Activated naive CD4-positive, alpha-beta T cell treated with anti-CD3 and anti-CD28 coated beads for 36 hours (primary cell): ENCODE data around the gene NDST1. TPM values are rescaled to one million over a fixed set of nuclear protein-coding genes. Genes with fewer than 3 reads are reported as not detected.
A peak's percentile ranks its signal among the peaks of the same experiment; 100 is the strongest.

Experiments used
- CTCF ChIA-PET: fragments of 350-600 bp; sonication (Branson Sonifier 250); formaldehyde crosslinking; loops from one replicate; lab custom pipeline; 2021; ENCODE audit warnings: antibody characterized with exemption; lab: Charles Lee
- DNase-seq: peaks from one replicate; pipeline ENCODE4 v3.0.0-alpha.2; 2020
- H3K27ac Mint-ChIP-seq: one replicate; pipeline ENCODE4 v1.8.0; 2021; ENCODE audit warnings: mild to moderate bottlenecking, mixed read lengths
- H3K27me3 Mint-ChIP-seq: one replicate; pipeline ENCODE4 v1.8.0; 2021; ENCODE audit warnings: low read depth, mixed read lengths
- H3K36me3 Mint-ChIP-seq: one replicate; pipeline ENCODE4 v1.8.0; 2021; ENCODE audit warnings: low read depth, mixed read lengths
- H3K4me1 Mint-ChIP-seq: one replicate; pipeline ENCODE4 v1.8.0; 2021; ENCODE audit warnings: low read depth, mixed read lengths
- H3K4me3 Mint-ChIP-seq: one replicate; pipeline ENCODE4 v1.8.0; 2021; ENCODE audit warnings: mild to moderate bottlenecking, moderate library complexity, mixed read lengths
- H3K9me3 Mint-ChIP-seq: one replicate; pipeline ENCODE4 v1.8.0; 2021; ENCODE audit warnings: mixed read lengths
- intact Hi-C: fragments of 100-400 bp; cut with micrococcal nuclease; formaldehyde crosslinking; loops from one replicate; pipeline ENCODE4 v1.15.1; 2023
- total RNA-seq, 2 experiments: library from RNA; stranded (reverse); gene quantifications; one replicate each; pipeline ENCODE4 v1.2.3, GENCODE V29; 2021

Gene NDST1
- total RNA-seq, 2 experiments from 2014 or later = 2.4 to 3.3 TPM

- DNase-seq = peak; percentile 81
- Mint-ChIP-seq H3K9me3 (no peaks in the 10 kb centered on the region), H3K36me3 (peaks cover 2% of the 10 kb centered on the region), H3K4me3 (no peak overlapping the region), H3K27ac (no peak overlapping the region), H3K4me1 (no peaks in the 10 kb centered on the region), H3K27me3 (no peaks in the 10 kb centered on the region)
- intact Hi-C loops = loop anchor here (1.0 kb wide), 1 partner anchor 85 kb away; no protein-coding TSS in a partner anchor
- CTCF ChIA-PET = interaction anchor here (0.5 to 4.7 kb wide), 7 partner anchors 32 to 238 kb away, joined by 3 to 42 read pairs (median 3); no protein-coding TSS in a partner anchor
These were observed 36.8 kb downstream of the NDST1 start for GRCh38 chr5:150544611-150545219.

DNA sequence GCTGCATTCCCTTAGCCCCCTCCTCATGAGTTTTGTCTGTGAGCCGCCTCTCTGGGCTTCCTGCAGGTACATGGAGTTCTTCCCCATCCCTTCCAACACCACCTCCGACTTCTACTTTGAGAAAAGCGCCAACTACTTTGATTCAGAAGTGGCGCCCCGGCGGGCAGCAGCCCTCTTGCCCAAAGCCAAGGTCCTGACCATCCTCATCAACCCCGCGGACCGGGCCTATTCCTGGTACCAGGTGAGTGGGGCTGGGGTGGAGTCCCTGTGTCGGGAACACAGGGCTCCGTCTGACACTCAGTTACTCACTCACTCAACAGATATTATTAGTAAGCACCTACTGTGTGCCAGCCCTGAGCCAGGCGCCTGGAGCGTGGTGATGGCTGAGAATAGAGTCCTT, 37.3 kb downstream of the NDST1 start:
- no peak for DNase-seq
- Mint-ChIP-seq H3K27me3 (no peaks in the 10 kb centered on the region), H3K4me3 (no peak overlapping the region), H3K36me3 (peaks cover 2% of the 10 kb centered on the region), H3K27ac (no peak overlapping the region), H3K4me1 (no peaks in the 10 kb centered on the region), H3K9me3 (no peaks in the 10 kb centered on the region)
- CTCF ChIA-PET = interaction anchor here (0.5 to 4.7 kb wide), 7 partner anchors 31 to 221 kb away, joined by 3 to 42 read pairs (median 3); no protein-coding TSS in a partner anchor
- intact Hi-C loops = no loop called here

DNA sequence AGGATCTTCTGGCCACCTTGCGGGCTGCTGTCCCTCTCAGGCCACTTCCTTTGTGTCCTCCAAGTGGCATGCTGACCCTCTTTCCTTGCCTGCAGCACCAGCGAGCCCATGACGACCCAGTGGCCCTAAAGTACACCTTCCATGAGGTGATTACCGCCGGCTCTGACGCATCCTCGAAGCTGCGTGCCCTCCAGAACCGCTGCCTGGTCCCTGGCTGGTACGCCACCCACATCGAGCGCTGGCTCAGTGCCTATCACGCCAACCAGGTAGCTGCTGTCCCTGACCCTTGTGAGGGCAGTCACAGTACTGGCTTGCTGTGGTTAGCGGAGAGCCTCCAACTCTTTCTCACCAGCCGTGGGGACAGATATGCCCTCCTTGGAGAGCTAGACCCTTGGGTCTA, 40.2 kb downstream of the NDST1 start:
- no peak for DNase-seq
- intact Hi-C loops = no loop called here
- Mint-ChIP-seq H3K9me3 (no peaks in the 10 kb centered on the region), H3K4me3 (no peak overlapping the region), H3K27ac (no peak overlapping the region), H3K27me3 (no peaks in the 10 kb centered on the region), H3K4me1 (no peaks in the 10 kb centered on the region), H3K36me3 (no peaks in the 10 kb centered on the region)
- CTCF ChIA-PET = interaction anchor here (1.7 to 2.2 kb wide), 2 partner anchors 12 to 89 kb away, joined by 8 to 13 read pairs; no protein-coding TSS in a partner anchor

GRCh38 chr5:150549735-150550134, 41.8 kb downstream of the NDST1 start:
- intact Hi-C loops = no loop called here
- Mint-ChIP-seq H3K27me3 (no peaks in the 10 kb centered on the region), H3K4me1 (no peaks in the 10 kb centered on the region), H3K36me3 (no peaks in the 10 kb centered on the region), H3K9me3 (no peaks in the 10 kb centered on the region), H3K4me3 (no peak overlapping the region), H3K27ac (no peak overlapping the region)
- DNase-seq = no peak
- CTCF ChIA-PET = no interaction called here

- no peaks in the 10 kb centered on the region for H3K9me3 Mint-ChIP-seq
- DNase-seq = no peak
- no peaks in the 10 kb centered on the region for H3K36me3 Mint-ChIP-seq
- H3K4me1 Mint-ChIP-seq = no peaks in the 10 kb centered on the region
- no peaks in the 10 kb centered on the region for H3K27me3 Mint-ChIP-seq
- CTCF ChIA-PET = interaction anchor here (0.8 kb wide), 1 partner anchor 231 kb away, joined by 3 read pairs; no protein-coding TSS in a partner anchor
- H3K4me3 Mint-ChIP-seq = no peak overlapping the region
- intact Hi-C loops = no loop called here
- H3K27ac Mint-ChIP-seq = no peak overlapping the region
These were observed 42.4 kb downstream of the NDST1 start for GRCh38 chr5:150550286-150550685.

GRCh38 chr5:150551066-150551465, 43.1 kb downstream of the NDST1 start:
- H3K4me1 Mint-ChIP-seq = no peaks in the 10 kb centered on the region
- H3K36me3 Mint-ChIP-seq = no peaks in the 10 kb centered on the region
- intact Hi-C loops = no loop called here
- no peaks in the 10 kb centered on the region for H3K27me3 Mint-ChIP-seq
- no peaks in the 10 kb centered on the region for H3K9me3 Mint-ChIP-seq
- CTCF ChIA-PET = interaction anchor here (0.6 to 1.1 kb wide), 4 partner anchors 10 to 231 kb away, joined by 3 to 5 read pairs (median 4); no protein-coding TSS in a partner anchor
- H3K27ac Mint-ChIP-seq = no peak overlapping the region
- no peak for DNase-seq
- H3K4me3 Mint-ChIP-seq = no peak overlapping the region

DNA sequence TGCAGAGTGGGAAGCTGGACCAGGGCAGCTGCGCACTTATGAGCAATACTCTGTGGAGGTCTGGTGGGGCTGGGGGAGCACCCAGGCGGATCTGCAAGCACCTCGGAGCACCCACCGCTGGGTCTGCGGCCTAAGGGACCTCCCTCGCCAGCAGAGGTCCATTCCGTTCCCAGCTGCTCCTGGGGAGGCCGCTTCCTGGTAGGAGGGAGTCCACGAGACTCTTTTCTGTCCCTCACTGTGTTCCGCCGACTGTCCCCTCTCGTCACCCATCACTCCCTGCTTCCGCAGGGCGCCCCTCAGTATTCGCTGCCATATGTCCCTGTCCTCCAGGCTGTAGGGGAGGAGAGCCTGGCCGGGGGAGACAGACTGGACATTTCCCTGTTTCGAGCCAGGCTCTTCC, 45.5 kb downstream of the NDST1 start:
- Mint-ChIP-seq H3K36me3 (no peaks in the 10 kb centered on the region), H3K4me1 (no peaks in the 10 kb centered on the region), H3K4me3 (no peak overlapping the region), H3K9me3 (no peaks in the 10 kb centered on the region), H3K27ac (no peak overlapping the region), H3K27me3 (no peaks in the 10 kb centered on the region)
- CTCF ChIA-PET = interaction anchor here (0.6 to 1.1 kb wide), 3 partner anchors 9 to 117 kb away, joined by 3 to 4 read pairs (median 3); no protein-coding TSS in a partner anchor
- no peak for DNase-seq
- intact Hi-C loops = no loop called here

DNA sequence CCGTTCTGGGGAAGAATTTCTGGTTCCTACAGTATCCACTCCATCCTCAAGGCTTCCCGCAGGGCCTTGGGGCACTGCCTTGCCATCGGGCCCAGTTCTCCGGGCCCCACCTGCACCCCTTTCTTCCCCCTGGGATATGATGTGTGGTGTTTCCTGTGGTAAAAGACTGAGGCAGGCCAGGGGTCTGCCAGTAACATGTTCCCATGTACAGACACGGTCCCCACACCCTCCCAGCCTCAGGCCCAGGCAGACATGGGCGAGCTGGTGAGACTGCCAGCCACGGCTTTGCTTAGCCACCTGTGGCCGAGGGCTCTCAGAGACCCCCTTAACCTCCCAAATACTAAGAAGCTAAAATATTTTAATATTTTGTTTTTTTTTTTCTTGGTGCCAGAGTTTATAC, 46.0 kb downstream of the NDST1 start:
- Mint-ChIP-seq H3K27me3 (no peaks in the 10 kb centered on the region), H3K36me3 (no peaks in the 10 kb centered on the region), H3K4me1 (no peaks in the 10 kb centered on the region), H3K4me3 (no peak overlapping the region), H3K9me3 (no peaks in the 10 kb centered on the region), H3K27ac (no peak overlapping the region)
- no peak for DNase-seq
- intact Hi-C loops = no loop called here
- CTCF ChIA-PET = interaction anchor here (0.5 to 0.6 kb wide), 2 partner anchors 90 to 117 kb away, joined by 3 to 4 read pairs; no protein-coding TSS in a partner anchor

DNA sequence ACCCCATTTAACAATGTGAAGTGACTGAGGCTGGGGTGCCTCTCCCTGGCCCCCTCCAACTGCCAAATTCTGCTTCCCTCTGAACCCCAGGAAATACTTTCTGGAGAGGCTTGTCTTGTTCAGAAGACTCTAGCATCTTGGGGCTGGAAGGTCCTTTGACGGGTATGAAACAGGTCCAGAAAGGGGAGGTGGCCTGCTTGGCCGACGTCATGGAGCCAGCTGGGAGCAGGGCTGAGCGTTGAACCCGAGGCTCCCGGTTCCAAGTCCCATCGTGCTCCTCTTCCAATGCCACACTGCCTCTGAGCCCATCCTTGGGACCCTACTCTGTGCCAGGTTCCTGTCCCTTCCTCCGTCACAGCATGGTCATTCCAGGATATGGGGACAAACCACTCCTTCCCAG, 46.9 kb downstream of the NDST1 start:
- Mint-ChIP-seq H3K4me3 (no peak overlapping the region), H3K27ac (no peak overlapping the region), H3K4me1 (no peaks in the 10 kb centered on the region), H3K36me3 (no peaks in the 10 kb centered on the region), H3K9me3 (no peaks in the 10 kb centered on the region), H3K27me3 (no peaks in the 10 kb centered on the region)
- intact Hi-C loops = no loop called here
- CTCF ChIA-PET = interaction anchor here (1.5 kb wide), 1 partner anchor 102 kb away, joined by 5 read pairs; no protein-coding TSS in a partner anchor
- no peak for DNase-seq

DNA sequence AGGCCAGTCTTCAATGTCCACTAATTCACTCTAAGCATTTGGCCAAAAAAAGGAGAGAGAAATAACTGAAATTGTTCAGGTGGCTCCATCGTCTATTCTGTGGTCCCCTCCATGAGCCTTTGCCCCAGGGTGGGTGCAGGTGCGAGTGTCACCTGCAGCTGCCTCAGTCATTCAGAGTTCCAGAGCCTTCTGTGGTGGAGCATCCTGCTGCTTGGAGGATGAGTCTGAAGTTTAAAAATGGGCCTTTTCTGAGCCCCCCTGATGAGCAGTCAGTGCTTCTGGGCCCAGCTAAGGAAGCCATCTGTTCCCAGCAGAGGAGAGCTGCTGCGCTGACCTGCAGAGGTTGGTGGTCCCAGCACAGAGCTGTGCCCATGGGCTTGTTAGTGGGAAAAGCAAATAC, 48.2 kb downstream of the NDST1 start:
- intact Hi-C loops = no loop called here
- DNase-seq = no peak
- Mint-ChIP-seq H3K4me1 (no peaks in the 10 kb centered on the region), H3K9me3 (no peaks in the 10 kb centered on the region), H3K4me3 (no peak overlapping the region), H3K27ac (no peak overlapping the region), H3K27me3 (no peaks in the 10 kb centered on the region), H3K36me3 (no peaks in the 10 kb centered on the region)
- CTCF ChIA-PET = interaction anchor here (1.5 kb wide), 1 partner anchor 100 kb away, joined by 5 read pairs; no protein-coding TSS in a partner anchor

DNA sequence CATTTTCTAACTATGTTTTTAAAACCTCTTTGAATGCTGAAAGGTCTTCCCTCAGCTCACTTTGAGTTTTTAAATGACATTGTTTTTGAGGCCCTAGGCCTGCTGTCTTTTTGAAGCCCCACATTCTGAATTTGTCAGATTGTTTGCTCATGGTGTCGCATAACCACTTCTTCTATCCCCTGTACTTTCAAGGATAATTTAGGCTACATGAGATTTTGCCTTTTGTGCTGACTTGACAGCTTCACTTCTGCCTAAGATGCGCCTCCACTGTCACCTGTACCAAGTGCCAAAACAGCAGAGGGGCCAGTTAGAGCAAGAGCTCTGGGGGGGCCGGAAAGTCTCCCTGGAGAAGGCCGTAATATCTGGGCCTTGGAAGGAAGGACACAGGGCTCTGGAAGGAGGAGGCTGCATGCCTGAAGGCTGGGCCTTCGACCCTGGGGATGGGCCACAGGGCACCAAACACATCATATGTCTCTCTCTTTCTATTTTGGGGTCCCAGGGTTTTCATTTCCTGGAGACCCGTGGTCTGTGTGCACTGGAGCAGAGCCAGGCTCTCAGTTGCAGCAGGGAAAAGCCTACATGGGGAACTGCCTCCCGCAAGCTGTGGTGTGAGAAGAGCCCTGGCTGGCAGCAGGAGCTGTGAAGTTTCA, 49.1 kb downstream of the NDST1 start:
- Mint-ChIP-seq H3K4me3 (no peak overlapping the region), H3K36me3 (no peaks in the 10 kb centered on the region)
- CTCF ChIA-PET = no interaction called here

GRCh38 chr5:150557509-150557872, 49.6 kb downstream of the NDST1 start:
- DNase-seq = no peak
- CTCF ChIA-PET = no interaction called here
- no peaks in the 10 kb centered on the region for H3K4me1 Mint-ChIP-seq
- no peaks in the 10 kb centered on the region for H3K9me3 Mint-ChIP-seq
- intact Hi-C loops = no loop called here
- no peak overlapping the region for H3K4me3 Mint-ChIP-seq
- no peak overlapping the region for H3K27ac Mint-ChIP-seq
- H3K27me3 Mint-ChIP-seq = no peaks in the 10 kb centered on the region
- H3K36me3 Mint-ChIP-seq = no peaks in the 10 kb centered on the region

More for the DNA sequence above, 49.1 kb downstream of the NDST1 start:
- Mint-ChIP-seq H3K27ac (no peak overlapping the region), H3K27me3 (no peaks in the 10 kb centered on the region), H3K4me1 (no peaks in the 10 kb centered on the region), H3K9me3 (no peaks in the 10 kb centered on the region)
- no peak for DNase-seq
- intact Hi-C loops = no loop called here
